ACC112 (cell line): ENCODE measurements around the gene FGF10.

Experiments used
- H2AFZ ChIP-seq: fragments of 200-600 bp; sonication (generic); one replicate; pipeline ENCODE4 v1.6.0; 2017; ENCODE audit warnings: antibody characterized with exemption, low read length; ENCODE audit not compliant: unreplicated experiment
- H3K27ac ChIP-seq: fragments of 200-600 bp; sonication (generic); 2 replicates; pipeline ENCODE4 v1.5.1; 2014; ENCODE audit warnings: low read depth, mild to moderate bottlenecking, antibody characterized with exemption, low read length, moderate library complexity
- H3K27me3 ChIP-seq: fragments of 200-600 bp; sonication (generic); 2 replicates; pipeline ENCODE4 v1.6.1; 2014; ENCODE audit warnings: mild to moderate bottlenecking, antibody characterized with exemption, low read length, moderate library complexity, mixed read lengths; ENCODE audit not compliant: insufficient read depth
- H3K36me3 ChIP-seq: fragments of 200-600 bp; sonication (generic); 2 replicates; pipeline ENCODE4 v1.6.1; 2016; ENCODE audit warnings: mild to moderate bottlenecking, antibody characterized with exemption, low read length, moderate library complexity, mixed read lengths; ENCODE audit not compliant: insufficient read depth
- H3K4me1 ChIP-seq: fragments of 200-600 bp; sonication (generic); one replicate; pipeline ENCODE4 v1.6.1; 2016; ENCODE audit warnings: low read length, mixed read lengths; ENCODE audit not compliant: insufficient read depth, unreplicated experiment, control insufficient read depth
- H3K4me3 ChIP-seq: fragments of 200-600 bp; sonication (generic); 2 replicates; pipeline ENCODE4 v1.5.1; 2014; ENCODE audit warnings: mild to moderate bottlenecking, low read depth, low read length
- H3K79me2 ChIP-seq: fragments of 200-600 bp; sonication (generic); one replicate; pipeline ENCODE4 v1.6.0; 2016; ENCODE audit warnings: low read length; ENCODE audit not compliant: control insufficient read depth, unreplicated experiment, insufficient read depth

FGF10 gene

DNA sequence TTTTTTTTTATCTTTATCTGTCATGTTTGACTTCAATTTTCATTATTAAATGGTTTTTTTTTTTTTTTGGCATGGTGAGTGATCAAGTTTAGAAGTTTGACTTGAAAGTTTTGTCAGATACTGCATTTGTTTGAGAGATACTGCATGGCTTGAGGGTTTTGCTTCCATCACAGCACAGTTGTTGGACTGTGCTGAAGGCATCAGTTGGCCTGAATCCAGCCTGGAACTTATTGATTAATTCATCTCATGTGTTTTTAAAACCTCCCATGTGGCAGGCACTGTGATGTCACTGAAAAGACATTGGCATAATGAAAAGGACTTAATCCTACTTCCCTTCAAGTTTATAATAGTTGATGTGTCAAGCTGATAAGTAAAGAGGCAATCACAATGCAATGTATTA lies 128.4 kb downstream of the FGF10 start:
- H3K79me2 ChIP-seq: no peaks in the 10 kb centered on the region

DNA sequence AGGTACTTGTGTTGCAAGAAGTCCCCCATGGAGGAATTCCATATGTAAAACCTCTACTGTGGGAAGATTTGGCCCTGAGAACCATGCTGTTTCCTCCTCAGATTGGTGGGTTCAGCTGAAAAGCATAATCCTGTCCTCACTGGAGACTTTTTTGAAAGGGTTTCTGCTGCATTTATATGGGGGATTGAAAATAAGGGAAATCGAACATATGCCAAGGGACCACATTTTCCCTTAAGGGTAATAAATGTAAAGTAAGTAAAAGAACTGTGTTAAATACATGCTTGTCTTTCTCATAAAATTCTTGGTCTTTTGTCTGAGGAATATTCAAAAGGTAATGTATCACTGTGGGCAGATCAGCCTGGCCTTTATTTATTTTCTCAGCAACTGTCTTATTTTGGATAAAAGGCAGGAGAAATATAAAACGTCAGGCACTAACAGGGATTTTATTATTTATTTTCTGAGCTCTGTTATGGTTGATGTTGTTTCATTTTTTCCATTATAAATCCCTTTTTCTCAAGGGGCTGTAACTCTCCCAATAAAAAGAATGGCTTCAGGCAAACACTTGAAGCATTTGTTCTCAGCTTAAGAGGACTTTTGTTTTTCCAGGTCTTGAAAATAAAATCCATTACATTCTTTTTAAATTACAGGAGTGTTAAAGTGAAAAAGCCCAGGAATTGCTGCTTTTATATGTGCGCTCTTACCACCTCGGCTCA lies 131.4 kb downstream of the FGF10 start:
- Histone ChIP-seq H3K4me3 (no peak overlapping the region), H2AFZ (no peak overlapping the region), H3K79me2 (no peaks in the 10 kb centered on the region), H3K4me1 (no peaks in the 10 kb centered on the region), H3K27ac (no peak overlapping the region), H3K27me3 (no peaks in the 10 kb centered on the region), H3K36me3 (no peaks in the 10 kb centered on the region)

More for the DNA sequence above, 128.4 kb downstream of the FGF10 start:
- Histone ChIP-seq H3K27ac (no peak overlapping the region), H2AFZ (no peak overlapping the region), H3K4me1 (no peaks in the 10 kb centered on the region), H3K4me3 (no peak overlapping the region), H3K27me3 (no peaks in the 10 kb centered on the region), H3K36me3 (no peaks in the 10 kb centered on the region)

DNA sequence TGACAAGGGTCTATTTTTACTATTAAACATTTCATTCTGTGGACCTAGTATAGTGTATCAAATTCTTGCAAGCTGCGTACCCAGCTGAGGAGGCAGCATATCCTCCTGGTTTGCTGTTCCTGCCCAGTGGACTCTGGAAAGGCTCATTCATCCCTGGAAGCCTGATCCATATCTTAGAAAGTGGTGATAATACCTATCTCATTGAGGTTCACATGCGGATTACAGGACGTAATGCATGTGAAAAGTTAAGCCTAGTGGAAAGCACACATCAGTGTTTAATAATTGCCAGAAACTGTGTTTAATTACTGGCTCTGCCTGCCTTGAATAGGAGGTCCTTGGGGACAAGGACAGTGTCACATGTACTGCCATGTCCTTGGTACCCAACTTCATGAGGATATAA lies 132.0 kb downstream of the FGF10 start:
- Histone ChIP-seq H3K27ac (no peak overlapping the region), H3K79me2 (no peaks in the 10 kb centered on the region), H3K4me3 (no peak overlapping the region), H2AFZ (no peak overlapping the region), H3K36me3 (no peaks in the 10 kb centered on the region), H3K27me3 (no peaks in the 10 kb centered on the region), H3K4me1 (no peaks in the 10 kb centered on the region)
